NOMO-1 treated with DMSO at 0.1 percent for 48 hours (cell line): ENCODE data around the gene DCPS.
"Not testable (repeated sequence)": the region's sequence is repeated elsewhere in the genome, so short reads cannot be mapped to it uniquely, and the experiment has no call there.

Experiments used
- DNase-seq: peaks from one replicate; lab custom pipeline; 2025; ENCODE audit not compliant: unreplicated experiment; lab: John Stamatoyannopoulos, UW

The DCPS gene, protein sequence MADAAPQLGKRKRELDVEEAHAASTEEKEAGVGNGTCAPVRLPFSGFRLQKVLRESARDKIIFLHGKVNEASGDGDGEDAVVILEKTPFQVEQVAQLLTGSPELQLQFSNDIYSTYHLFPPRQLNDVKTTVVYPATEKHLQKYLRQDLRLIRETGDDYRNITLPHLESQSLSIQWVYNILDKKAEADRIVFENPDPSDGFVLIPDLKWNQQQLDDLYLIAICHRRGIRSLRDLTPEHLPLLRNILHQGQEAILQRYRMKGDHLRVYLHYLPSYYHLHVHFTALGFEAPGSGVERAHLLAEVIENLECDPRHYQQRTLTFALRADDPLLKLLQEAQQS

DNA sequence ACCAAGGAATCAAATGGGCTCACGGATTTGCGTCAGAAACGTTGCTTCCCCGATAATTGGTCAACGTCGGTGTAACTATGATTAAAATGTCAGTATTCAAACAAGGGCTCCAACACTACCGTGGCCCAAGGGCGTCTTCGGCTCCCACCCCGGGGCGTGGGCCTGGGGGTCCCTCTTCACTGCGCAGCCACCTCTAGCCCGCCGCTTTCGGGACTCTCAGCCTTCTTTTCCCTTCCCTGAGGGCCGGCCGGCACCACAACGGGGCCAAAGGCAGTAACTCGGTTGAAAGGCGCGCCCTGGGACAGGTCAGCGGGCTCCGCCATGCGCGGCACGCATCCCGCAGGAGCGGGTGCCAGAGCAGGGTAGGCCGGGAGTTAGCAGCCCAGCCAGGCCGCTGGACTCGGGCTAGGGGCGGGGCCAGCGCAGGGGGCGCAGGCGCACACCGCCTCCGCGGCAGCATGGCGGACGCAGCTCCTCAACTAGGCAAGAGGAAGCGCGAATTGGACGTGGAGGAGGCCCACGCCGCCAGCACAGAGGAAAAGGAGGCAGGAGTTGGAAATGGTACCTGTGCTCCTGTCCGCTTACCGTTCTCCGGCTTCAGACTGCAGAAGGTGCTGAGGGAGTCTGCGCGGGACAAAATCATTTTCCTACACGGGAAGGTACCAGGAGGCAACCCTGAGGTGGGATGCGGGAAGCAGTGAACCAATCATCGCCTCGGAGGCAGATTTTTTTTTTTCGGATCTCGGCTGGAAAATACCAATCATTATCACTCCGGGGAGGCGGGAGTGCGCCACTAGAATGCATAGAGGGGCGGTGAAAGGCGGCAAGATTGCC is at the start of gene DCPS:
TSS of gene DCPS (plus strand) at position 438 of the 834 bp plus-strand sequence. CDS start at position 459, 21 bp downstream.
- peak; percentile 82 for DNase-seq

DNA sequence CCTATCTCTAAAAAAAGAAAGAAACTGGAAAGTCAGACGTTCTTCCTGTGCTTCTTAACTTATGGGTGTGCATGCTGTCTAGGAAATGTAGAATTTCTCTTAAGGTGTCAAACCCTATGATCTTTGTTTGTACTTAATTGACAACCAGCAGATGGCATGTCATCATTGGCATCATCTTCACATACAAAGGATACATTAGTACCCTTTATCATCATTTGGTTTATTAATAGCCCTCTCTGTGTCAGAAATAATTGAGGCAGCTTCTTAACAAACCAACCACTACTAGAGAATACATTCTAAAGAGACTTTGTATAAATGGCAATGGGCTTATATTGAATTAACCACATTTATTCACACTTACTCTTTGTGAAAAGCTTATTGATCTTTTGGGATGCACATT is 49.0 kb upstream of the DCPS start:
- DNase-seq = no peak

DNA sequence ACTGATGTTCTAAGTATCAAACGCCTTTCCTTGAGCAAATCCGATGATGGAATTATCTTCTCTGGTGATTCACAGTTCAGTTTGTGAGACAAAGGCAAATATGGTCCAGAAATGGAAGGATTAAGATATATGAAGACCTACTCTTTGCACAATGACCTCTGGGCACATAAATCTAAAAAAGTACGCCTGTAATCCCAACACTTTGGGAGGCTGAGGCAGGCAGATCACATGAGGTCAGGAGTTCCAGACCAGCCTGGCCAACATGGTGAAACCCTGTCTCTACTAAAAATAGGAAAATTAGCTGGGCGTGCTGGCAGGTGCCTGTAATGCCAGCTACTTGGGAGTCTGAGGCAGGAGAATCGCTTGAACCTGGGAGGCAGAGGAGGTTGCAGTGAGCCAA is 48.4 kb upstream of the DCPS start:
- DNase-seq = not testable (repeated sequence)

DNA sequence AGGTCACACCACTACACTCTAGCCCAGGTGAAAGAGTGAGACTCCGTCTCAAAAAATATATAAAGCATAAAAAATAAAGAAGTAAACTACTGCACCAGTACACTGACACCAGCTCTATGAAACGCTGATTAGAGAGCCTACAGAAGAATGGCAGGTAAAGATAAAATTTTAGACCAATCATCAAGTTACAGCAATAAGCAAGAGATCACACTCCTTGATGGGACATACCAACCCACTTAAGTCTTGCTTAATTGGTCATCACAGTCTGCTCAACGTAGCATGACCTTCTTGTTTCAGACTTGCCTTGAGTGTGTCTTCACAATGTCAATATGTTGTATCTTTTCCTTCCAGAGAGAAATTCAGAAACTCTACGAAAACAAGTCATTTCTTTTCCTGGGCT is 47.6 kb upstream of the DCPS start:
- DNase-seq = no peak

DNA sequence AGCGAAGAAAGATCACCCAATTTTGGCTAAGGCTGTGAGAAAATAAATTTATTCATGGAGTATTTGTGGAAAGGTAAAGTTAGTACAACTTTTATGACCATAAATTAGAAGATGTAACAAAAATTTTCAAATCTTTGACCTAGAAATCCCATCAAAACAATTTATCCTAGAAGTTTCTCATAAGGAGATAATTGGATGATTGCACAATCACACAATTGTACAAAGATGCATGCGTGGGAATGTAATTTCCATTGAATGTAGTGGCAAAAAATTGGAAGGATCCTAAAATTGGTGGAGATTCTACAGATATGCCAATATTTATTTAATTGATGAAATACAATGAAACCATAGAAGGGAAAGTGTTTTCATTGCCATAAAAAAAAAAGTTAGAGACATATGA is 46.7 kb upstream of the DCPS start:
- DNase-seq = no peak

DNA sequence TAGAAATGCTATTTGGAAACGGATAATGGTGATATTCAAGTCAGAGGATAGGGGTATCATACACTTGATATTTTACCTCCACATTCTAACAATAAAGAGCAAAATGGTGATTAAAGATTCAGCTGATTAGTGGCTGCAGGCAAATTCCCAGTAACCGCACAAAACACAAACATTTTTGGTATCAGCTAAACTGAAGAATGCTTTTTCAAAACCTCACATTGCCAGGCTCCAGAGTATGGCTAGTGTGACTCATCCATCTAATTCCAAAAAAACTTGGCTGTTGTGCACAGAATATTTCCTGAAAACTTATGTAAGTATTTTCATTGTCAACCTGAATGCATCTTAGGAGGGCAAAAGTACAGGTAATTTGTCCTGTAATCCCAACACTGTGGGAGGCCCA is 46.1 kb upstream of the DCPS start:
- no peak for DNase-seq

DNA sequence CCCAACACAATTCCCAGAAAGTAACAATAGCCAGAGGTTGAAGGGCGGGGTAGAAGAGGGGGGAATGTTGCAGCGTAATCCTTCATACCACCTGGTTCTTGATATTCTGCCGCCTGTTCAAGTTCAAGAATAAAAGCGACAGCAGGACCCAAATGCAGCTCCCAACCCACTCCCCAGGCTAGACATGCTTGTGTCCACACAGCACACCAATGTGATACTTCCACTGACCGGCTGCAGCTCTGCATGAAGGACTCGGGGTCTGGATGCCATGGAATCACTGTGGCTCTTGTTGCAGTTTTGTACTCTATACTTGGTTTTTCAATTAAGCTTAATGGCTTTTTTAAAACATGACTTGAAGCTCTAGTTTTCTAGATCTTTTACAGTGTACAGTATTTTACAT is 41.6 kb upstream of the DCPS start:
- no peak for DNase-seq

DNA sequence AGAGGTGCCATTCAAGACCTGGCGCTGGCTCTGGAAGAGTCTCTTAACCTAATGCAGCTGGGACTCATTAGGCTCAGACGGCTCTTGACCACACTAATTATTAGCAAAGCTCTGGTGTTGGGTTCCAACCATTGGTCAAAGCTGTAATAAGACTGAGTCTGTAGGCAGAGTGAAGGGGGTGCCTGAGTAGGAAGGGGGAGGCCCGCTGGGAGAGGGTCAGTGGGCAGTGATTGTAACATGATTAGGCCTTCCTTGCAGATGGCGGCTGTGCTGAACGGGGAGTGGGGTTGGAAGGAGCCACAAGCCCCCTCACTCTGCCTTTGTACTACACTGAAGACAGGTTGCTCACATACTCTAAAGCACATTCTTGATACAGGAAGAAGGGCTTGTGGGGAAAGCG is 40.4 kb upstream of the DCPS start:
- no peak for DNase-seq

DNA sequence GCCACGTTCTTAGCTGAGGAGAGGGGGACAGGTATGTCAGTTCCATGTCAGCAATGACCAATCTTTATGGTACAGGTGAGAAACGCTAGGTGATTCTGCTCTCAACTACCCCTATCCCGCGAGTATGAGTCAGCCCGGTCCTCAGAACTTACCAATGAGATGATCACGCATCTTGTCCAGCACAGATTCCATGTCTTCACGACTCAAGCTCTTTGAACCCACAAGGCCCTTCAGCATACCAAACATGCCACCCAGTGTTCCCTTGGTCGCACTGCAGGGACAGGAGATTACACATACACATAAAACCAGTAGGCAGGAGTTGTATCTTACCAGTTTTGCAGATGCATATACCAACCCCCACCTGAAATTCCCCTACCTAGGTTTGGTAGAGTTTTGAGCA is 38.0 kb upstream of the DCPS start:
- no peak for DNase-seq

DNA sequence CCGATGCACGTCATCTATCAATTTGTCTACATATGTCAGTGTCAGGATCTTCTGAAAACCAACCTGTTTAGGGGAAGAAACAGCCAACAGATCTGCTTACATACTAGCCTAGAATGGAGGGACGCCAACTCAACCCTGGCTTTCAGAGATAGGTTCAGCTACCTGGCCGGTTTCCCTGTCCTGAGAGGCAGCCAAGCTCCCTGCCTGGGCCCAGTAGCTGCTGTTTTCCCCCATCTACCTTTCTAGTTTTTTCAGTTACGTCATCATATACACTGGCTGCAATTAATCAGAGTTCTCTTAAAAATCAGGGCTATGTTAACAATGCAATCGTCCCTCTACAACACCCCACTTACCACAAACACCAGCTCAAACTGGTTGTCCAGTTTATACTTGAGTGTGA is 36.2 kb upstream of the DCPS start:
- DNase-seq = no peak

DNA sequence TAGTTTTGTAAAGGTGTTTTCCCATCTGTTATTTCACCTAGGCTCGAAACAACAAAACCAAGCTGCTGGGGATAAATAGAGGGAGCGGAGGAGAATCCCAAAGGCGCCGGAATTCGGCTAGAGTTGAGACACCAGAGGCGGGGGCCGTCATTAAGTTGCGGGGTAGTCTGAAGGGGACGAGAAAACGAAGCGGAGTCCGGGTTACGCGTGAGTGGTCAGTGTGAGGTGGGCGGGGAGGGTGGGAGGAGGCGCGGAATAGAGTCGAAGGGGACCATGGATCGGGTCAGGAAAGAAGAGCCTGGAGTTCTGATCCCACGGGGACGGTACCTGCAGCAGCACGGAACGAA is 35.5 kb upstream of the DCPS start:
- no peak for DNase-seq

DNA sequence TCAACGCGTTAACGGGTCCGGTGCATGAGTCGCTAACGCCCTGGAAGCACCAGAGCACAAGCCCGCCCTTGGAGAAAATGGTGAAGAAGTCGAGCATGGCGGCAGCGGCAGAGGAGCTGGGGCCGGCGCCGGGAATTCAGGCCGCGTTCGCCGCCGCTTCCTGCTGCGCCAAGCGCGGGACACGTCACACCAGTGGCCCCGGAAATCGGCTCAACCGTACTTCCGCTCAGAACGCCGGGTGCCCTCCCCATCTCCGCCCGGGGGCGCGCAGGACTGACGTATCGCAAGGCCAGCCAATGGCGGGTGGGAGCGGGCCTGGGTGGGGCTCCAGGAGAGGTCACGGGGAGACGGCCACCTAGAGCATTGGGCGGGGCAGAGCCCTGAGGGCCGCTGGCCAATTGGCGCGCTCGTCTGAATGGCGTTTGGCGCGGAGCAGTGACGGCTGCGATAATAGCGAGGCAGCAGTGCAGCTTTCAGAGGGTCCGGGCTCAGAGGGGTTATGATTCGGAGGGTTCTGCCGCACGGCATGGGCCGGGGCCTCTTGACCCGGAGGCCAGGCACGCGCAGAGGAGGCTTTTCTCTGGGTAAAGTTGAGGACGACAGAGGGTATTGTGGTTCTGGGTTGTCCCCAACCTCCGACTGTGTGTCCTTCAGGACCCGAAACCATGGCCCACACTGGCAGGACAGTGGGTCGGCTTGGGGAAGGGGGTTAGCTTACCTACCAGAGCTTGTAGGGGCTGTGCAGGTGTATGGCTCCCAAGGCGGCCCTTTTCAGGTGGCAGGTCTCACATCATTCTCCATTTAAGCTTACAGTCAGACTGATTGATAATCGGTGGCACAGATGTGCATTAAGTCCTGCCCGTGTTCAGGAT is 34.9 kb upstream of the DCPS start, which contains the start of the genes FOXRED1 and SRPRA:
TSS of gene FOXRED1 (plus strand) at position 447 of the 872 bp plus-strand sequence. CDS start at position 500, 53 bp downstream.
TSS of gene SRPRA (minus strand) at position 188 of the 872 bp plus-strand sequence. CDS start at position 97, 91 bp downstream.
- peak; percentile 98 for DNase-seq

DNA sequence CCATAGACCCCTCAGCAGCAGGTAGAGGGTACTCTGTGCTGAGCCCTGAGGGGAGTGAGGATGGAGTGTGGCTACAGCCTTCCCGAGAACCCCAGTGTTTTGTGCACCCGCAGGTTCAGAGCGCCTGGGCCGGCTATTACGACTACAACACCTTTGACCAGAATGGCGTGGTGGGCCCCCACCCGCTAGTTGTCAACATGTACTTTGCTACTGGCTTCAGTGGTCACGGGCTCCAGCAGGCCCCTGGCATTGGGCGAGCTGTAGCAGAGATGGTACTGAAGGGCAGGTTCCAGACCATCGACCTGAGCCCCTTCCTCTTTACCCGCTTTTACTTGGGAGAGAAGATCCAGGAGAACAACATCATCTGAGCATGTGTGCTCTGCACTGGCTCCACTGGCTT is 26.5 kb upstream of the DCPS start:
- DNase-seq = no peak

DNA sequence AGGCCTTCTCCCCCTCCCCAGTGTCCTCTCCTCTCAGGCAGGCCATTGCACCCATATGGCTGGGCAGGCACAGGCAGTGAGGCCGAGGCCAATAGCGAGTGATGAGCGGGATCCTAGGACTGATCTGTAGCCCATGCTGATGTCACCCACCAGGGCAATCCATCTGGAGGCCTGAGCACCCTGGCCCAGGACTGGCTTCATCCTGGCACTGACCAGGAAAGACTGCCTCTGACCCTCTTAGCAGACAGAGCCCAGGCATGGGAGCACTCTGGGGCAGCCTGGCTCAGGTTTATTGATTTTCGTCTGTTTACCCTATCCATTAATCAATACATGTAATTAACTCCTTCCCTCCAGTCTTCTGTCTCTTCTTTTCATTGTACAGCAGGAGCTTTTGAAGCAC is 26.1 kb upstream of the DCPS start:
- DNase-seq = no peak

DNA sequence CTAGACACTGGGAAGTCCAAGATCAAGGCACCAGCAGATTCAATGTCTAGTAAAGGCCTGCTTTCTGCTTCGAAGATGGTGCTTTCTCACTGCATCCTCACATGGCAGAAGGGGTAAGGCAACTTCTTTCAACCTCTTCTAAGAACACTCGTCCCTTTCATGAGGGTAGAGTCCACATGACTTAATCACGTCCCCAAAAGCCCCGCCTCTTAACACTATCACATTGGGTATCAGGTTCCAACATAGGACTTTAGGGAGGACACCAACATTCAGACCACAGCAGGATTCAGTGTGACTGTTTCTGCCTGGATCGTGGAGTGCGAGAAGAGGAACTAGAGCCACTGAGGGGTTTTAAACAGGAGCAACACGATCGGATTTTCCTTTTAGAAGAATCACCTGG is 24.7 kb upstream of the DCPS start:
- DNase-seq = no peak

DNA sequence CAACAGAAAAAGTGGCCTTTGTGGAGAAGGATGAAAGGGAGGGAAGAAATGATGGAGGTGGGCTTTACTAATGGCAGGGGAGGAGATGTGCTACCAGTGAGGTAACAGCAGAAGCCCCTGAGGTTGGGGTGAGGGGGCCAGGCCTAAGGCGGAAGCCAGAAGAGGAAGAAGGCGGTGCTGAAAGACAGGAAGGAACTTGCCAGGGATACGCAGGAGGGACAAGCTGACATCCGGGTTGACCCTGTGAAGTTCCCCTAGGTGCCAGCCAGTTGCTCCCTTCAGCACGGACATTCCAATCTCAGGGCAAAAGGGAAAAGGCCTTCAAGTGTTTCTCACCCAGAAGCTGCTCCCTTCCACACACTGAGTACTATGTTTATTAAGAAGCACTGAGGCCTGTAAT is 23.3 kb upstream of the DCPS start:
- DNase-seq = peak; percentile 46

DNA sequence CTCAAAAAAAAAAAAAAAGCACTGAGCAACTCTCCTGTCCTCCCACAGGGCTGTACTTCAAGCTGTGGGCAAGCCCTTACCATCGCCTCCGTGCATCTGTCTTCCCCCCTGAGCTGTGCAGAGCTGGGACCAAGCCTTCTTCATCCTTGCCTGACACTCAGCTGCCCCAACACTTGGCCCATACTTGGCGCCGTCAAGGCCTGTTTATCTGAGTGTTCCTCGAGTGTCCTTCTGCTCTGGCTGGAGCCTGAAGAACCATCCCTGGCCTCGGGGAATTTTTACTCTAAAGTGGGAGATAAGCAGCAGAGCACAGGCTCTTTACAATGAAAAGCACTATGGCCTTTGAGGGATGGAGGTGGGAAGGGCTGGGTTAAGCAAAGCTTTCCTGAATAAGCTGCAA is 22.6 kb upstream of the DCPS start:
- DNase-seq = no peak

DNA sequence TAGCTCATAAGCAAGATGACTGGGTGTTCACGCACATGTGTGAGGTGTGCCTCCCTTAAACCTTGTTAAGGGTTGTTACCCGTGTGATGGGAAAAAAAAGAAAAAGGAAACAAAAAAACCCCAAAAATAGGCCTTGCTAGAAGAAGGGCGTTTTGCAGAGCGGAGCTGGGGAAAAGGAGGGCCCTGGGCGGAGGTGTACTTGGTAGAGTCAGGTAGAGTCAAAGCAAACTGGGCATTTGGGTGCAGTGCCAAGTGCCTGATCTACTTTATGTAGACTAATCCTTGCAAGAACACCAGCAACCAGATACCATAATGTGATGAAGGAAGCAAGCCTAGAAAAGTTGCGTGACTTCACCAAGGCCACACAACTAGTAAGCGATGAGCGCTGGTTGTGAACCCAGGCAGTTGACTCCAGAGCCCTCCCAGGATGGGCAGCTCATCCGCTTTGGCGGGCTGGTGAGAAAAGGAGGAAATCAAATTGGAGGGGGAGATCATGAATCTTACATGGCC is 22.1 kb upstream of the DCPS start:
- no peak for DNase-seq

DNA sequence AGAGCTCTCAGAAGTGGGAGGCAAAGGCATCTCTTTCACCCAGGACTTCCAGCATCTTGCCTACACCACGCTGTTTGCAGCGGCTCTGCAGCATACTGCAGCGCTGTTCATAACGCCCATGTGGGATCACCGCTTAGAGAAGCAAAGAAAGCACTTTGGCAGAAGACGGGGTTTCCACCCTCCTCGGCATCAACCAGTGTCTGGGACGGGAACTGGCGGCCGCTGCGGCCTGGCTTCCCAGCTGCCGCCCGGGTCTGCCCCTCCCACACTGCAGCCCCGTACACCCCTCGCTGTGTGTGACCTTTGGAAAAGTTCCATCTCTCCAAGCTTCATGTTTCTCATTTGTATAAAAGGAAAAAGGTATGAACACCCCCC is 21.5 kb upstream of the DCPS start:
- DNase-seq = no peak

DNA sequence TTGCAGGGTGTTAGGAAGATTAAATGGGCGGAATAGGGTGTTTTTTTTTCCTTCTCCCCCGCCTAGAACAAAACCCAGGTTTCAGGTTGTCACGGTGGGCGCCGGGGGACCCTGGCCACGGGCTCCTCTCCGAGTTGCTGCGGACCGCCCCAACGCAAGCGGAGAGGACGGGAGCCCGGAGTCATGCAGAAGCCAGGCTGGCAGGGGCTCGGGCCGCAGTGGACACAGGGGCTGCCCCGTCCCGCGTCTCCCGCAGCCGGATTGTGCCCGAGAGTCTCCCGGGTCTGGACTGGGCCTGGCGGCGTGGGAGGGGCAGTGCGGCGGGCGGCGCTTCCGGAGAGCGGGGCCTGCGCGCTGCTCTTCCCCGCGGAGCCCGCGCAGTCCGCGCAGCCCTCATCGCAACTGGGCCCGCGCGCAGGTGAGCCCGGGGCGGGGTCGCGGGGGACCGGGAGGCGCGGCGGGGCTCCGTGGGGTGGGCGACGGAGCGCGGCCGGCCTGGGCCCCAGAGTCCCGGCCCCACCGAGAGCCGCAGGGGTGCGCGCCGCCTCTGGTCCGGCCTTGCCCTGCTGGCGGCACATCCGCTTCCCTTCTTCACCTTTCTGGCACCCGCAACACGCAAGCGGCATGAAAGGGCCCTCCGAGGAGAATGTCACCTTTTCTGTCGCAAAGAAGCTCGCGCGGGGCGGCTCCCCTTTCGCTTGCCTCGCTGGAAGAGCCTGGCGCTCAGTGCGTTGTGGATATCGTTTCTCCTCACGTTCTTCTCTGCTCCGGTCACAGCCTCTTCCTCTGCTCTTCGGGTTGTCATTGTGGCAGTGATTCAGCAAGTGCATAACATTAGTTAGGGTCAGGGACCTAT is 20.9 kb upstream of the DCPS start, which contains the start of gene TIRAP:
TSS of gene TIRAP (plus strand) at position 358 of the 856 bp plus-strand sequence. CDS start 7,802 bp downstream, outside the sequence.
- peak; percentile 62 for DNase-seq
